ENCODE results near the gene MFSD11.
"Not testable (repeated sequence)": the region's sequence is repeated elsewhere in the genome, so short reads cannot be mapped to it uniquely, and the experiment has no call there.

The MFSD11 gene

GRCh38 chr17:76737676-76738467 lies at the start of gene MFSD11:
Gene MFSD11 (plus strand): TSS chr17:76738119. CDS start chr17:76738353, 234 bp downstream.
- DNase-seq (ENCODE audit: low read depth), result peak; percentile 86

DNA sequence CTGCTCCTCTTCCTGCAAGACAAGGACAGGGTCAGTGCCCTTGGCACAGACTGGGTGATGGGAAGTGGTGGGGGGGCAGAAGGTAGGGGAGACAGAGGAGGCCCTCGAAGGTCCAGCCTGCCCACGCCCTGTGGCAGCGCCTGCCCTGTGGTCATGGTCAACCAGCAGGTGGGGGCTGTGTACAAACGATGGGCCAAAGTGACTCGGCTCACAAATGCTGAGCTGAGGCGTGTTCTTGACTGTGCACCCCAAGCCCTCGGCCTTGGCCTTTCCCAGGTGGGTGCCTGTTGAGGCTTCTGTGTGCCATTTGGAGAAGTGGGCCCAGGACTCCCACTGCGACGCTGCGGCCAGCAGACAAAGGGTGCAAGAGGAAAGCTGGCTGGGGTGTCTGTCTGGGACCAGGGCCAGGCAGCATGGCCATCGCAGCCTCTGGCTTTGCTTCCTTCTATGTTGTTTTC lies 49.7 kb upstream of the MFSD11 start:
- DNase-seq (ENCODE audit: low read depth), result no peak

GRCh38 chr17:76689859-76690258 lies 48.1 kb upstream of the MFSD11 start:
- DNase-seq (ENCODE audit: low read depth), result no peak

- no peak for DNase-seq (ENCODE audit: low read depth)
Measured at GRCh38 chr17:76690596-76691280, 47.2 kb upstream of the MFSD11 start.

GRCh38 chr17:76691379-76692191 lies 46.3 kb upstream of the MFSD11 start:
- no peak for DNase-seq (ENCODE audit: low read depth)

DNA sequence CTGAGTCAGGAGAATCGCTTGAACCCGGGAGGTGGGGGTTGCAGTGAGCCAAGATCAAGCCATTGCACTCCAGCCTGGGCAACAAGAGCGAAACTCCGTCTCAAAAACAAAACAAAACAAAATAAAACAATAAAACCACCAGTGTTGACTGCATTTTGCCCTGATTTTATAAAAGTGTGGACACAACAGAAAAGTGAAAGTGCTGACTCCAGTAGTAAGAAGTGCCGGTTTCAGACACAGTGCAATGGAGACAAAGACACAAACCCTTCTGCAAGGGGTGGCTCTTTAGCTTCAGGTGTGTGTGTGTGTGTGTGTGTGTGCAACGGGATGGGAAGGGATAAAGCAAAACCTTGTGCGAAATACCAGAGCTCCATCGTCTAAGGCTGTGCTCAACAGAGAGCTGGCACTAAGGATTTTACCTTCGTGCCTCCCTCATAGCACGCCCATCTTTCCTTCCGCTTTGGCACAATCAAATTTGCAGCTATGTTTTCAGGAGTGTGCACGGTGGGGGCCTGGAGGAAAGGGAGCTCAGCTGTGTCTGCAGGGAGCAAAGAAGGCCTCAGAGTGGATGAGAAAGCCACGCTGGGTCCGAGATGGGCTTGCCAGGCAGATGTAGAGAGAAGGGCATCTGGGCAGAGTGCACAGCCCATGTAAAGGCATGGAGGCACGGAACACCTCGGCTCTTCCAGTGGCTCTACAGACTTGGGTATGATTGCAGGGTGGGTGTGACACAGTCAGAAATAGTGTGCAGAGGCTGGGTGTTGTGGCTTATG lies 42.7 kb upstream of the MFSD11 start:
- DNase-seq (ENCODE audit: low read depth), result no peak

- DNase-seq (ENCODE audit: low read depth), result no peak
Measured at GRCh38 chr17:76696763-76697701, 40.9 kb upstream of the MFSD11 start.

DNA sequence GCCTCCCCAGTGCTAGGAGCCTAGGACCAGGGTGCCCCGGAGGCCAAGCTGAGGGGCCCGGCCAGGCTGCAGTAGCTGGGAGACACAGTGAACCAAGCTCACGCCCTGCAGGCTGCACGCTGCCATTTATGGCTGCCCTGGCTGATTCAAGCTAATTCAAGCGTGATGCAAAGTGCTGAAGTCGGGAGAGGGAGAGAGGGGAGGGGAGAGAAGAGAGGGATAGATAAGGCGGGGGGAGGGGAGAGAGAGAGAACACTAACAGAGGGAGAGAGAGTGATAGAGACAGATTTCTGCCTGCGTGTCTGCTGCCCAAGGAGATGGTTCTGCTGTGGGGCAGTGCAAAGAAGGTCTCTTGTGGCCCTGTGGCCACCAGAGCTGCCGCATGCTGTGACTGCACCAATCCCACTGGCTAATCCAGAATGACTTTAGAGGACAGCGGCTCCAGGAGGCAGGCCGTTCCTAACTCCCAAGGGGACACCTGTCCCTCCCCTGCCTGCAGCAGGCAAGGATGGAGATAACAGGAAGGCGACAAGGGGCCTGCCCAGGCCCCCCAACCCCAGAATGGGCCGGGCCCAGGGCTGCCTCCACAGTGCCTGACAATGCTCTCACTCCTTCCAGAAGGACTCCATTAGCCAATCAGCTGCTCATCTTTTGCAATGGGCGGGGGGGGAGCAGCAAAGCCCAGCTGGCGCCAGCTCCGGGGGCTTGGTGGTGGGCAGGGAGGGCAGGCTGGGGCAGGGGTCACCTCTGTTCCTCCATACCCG lies 40.0 kb upstream of the MFSD11 start:
- no peak for DNase-seq (ENCODE audit: low read depth)

- not testable (repeated sequence) for DNase-seq (ENCODE audit: low read depth)
Measured at GRCh38 chr17:76698466-76698977, 39.4 kb upstream of the MFSD11 start.

- DNase-seq (ENCODE audit: low read depth), result no peak
Measured at GRCh38 chr17:76700270-76700616, 37.7 kb upstream of the MFSD11 start.

- DNase-seq (ENCODE audit: low read depth), result no peak
Measured at GRCh38 chr17:76700617-76701470, 37.1 kb upstream of the MFSD11 start.

GRCh38 chr17:76701471-76701967 lies 36.4 kb upstream of the MFSD11 start:
- DNase-seq (ENCODE audit: low read depth), result no peak

DNA sequence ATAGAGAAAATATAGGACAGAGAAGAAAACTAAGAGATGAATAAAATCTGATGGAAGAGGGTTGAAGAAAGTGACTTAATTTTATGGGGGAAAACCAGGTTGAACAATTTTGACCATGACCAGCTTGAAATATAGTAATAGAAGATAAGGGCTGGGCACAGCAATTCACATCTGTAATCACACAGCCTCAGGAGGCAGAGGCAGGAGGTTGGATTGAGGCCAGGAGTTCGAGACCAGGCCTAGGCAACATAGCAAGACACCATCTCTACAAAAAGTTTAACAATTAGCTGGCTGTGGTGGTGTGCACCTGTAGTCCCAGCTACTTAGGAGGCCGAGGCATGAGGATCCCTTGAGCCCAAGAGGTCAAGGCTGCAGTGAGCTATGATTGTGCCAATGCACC lies 35.8 kb upstream of the MFSD11 start:
- DNase-seq (ENCODE audit: low read depth), result no peak

GRCh38 chr17:76702941-76703637 lies 34.8 kb upstream of the MFSD11 start:
- DNase-seq (ENCODE audit: low read depth), result no peak

- no peak for DNase-seq (ENCODE audit: low read depth)
Measured at GRCh38 chr17:76704805-76705204, 33.1 kb upstream of the MFSD11 start.

GRCh38 chr17:76706817-76707216 lies 31.1 kb upstream of the MFSD11 start:
- DNase-seq (ENCODE audit: low read depth), result no peak

DNA sequence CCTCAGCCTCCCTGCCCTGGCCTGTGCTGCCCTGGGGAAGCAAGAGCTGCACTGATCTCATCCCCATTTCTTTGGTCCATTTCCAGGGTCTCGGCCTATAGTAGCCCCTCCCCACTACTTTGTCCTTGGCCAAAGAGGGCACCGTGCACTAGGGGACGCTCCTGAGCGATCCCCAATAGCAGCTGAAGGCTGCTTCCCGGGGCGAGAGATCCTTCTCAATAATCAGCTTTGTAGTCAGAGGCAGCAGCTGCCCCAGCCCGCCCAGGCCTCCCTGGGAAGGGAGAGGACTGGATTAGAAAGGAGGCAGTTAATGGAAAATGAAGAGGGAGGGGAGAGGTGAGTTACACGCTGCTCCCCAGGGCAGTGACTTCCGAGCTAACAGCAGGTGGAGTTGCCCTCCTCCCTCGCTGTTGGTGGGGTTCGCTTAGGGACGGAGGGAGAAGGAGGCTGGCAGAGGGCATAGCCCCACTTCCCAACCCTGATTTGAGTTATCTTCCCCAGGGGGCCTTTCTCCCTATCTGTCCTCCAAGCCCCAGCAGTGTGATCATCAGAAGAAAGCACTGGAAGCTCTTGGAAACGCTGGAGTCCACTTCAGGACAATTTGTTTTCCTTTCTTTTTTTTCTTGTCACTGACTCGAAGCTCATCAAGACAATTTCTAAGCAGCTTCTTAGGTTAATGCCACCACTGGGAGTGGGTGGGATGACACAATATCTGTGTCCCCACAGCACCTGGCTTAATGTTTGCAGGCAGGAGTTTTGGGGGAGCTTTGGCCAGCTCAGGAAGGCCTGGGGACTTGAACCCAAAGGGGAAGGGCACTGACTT lies 29.7 kb upstream of the MFSD11 start:
- no peak for DNase-seq (ENCODE audit: low read depth)
